HCT116 (cell line): ENCODE measurements around the gene RBM33.

Experiments
- POLR2AphosphoS5 ChIP-seq: IDR thresholded peaks from 2 replicates; pipeline ENCODE4 v1.6.1; 2011; ENCODE audit warnings: mild to moderate bottlenecking, low read depth, low read length, moderate library complexity
- RAD21 ChIP-seq: IDR thresholded peaks from 2 replicates; pipeline ENCODE4 v1.6.1; 2012; ENCODE audit warnings: low read depth, mild to moderate bottlenecking
- TF ChIP-seq, protein P1 (sequence below): IDR thresholded peaks from 2 replicates; pipeline ENCODE4 v1.6.1; 2012
- TF ChIP-seq, protein P2 (sequence below), 3 experiments: fragments of 200-600 bp in 1 of 3; sonication (generic) in 1 of 3; IDR thresholded peaks in 2 of 3; conservative IDR thresholded peaks in 1 of 3; 2 replicates each; pipeline ENCODE4 v1.5.1; 2012 to 2017; ENCODE audit warnings: low read depth in 2 of 3, low read length in 2 of 3, antibody characterized with exemption in 1 of 3, borderline replicate concordance in 1 of 3, control low read depth in 1 of 3, mild to moderate bottlenecking in 1 of 3, mixed read lengths in 1 of 3, mixed run types in 1 of 3, moderate library complexity in 1 of 3; ENCODE audit not compliant: insufficient read depth in 1 of 3

DNA sequence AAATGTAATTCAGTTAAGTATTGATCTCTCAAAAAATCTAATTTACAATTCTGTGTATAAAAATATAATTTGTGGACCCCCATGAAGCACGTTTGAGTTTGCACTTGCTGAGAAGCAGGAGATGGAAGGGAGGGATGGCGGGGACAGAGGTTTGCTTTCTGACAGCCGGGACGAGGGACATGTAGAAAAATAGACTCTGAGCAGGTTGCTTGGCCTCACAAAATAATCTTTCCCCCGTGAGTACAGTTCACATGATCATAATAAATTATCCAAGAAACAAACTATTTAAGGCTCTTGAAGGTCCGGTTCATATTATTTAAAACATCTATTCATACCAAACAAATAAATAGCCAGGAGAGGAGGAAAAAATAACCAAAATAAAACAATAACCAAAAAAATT lies 157.8 kb downstream of the RBM33 start:
- TF ChIP-seq, protein P1, sequence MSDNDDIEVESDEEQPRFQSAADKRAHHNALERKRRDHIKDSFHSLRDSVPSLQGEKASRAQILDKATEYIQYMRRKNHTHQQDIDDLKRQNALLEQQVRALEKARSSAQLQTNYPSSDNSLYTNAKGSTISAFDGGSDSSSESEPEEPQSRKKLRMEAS = no peak
- TF ChIP-seq, protein P2, sequence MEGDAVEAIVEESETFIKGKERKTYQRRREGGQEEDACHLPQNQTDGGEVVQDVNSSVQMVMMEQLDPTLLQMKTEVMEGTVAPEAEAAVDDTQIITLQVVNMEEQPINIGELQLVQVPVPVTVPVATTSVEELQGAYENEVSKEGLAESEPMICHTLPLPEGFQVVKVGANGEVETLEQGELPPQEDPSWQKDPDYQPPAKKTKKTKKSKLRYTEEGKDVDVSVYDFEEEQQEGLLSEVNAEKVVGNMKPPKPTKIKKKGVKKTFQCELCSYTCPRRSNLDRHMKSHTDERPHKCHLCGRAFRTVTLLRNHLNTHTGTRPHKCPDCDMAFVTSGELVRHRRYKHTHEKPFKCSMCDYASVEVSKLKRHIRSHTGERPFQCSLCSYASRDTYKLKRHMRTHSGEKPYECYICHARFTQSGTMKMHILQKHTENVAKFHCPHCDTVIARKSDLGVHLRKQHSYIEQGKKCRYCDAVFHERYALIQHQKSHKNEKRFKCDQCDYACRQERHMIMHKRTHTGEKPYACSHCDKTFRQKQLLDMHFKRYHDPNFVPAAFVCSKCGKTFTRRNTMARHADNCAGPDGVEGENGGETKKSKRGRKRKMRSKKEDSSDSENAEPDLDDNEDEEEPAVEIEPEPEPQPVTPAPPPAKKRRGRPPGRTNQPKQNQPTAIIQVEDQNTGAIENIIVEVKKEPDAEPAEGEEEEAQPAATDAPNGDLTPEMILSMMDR (IDR thresholded peaks at IDR 0.05 in 2 of 3, conservative IDR thresholded peaks at IDR 0.05 in 1 of 3; ENCODE audit: borderline replicate concordance in 1 of 3, insufficient read depth in 1 of 3, low read depth in 2 of 3, low read length in 2 of 3) = no peak
- TF ChIP-seq POLR2AphosphoS5 (no peak), RAD21 (no peak)
